HG03558 (cell line): ENCODE measurements around the gene ATXN2L.

Experiments
- ATAC-seq: cut with Tn5 transposase; IDR thresholded peaks from one replicate; pipeline ENCODE4 v1.9.1; 2021; ENCODE audit warnings: moderate number of reproducible peaks; ENCODE audit not compliant: unreplicated experiment; ENCODE audit errors: extremely low read depth

The ATXN2L gene

DNA sequence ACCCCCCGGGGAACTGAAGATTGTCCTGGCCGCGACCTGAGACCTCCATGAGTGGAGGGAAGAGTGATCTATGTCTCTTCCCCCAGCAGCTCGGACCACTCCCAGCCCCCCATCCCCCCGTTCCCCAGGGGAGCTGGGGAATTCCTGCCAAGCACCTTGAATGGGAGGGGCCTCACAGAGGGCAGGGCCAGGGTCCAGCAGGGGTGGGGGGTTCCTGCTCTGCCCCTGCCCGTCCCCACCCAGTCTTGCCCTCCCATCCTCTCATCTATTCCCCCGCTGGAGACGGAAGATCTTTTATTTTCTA, 13.9 kb downstream of the ATXN2L start:
- no peak for ATAC-seq

DNA sequence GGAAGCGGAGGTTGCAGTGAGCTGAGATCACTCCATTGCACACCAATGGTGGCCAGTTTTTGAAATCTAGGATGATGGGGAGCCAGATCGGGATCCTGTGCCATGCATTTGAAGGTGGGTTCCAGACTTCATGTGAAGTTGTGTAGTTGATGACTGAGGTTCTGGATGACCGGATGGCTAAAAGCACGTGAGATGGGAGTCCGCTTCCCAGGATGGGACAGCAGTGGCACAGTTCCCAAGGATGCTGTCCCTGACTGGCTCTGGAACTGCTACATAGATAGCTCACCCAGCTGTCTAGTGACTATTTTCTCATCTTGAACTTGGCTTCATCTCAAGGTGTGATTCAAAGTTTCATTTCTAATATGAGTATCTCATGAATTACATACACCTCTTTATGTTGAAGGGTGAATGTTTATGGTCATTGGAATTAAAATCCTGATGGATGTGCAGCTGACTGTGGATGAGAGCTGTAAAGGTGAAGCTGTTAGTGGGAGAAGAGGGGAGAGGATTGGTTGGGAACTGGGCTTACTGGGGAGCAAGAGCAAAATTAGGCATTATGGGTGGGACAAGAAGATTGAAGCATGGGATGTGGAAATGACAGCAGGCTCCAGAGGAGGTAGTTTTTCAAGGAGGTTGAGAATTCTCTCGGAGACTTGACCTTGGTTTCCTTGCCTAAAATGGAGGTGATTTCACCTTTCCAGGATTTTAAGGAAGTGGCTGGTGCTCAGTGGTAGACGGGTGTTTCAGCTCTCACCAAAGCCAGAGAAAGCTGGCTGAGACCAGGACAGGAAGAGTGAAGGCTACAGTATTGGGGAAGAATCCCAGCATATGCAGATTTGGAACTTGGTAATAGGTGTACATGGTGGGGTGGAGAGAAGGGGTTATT, 15.1 kb downstream of the ATXN2L start:
- ATAC-seq, result no peak

DNA sequence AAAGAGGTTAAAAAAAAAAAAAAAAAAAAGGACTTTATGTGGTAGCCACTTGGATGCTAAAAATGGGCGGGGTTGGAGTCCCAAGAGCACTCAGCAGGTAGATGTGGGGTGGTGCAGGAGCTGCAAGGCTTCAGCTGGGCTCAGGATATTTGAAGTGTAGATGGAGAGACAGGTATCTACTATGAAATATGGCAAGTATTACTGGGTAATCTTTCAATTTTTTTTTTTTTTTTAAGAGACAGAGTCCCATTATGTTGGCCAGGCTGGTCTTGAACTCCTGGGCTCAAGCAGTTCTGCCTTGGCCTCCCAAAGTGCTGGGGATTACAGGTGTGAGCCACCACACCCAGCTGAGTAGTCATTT, 15.7 kb downstream of the ATXN2L start:
- ATAC-seq, result no peak

GRCh38 chr16:28839004-28839639, 16.3 kb downstream of the ATXN2L start:
- ATAC-seq, result no peak

DNA sequence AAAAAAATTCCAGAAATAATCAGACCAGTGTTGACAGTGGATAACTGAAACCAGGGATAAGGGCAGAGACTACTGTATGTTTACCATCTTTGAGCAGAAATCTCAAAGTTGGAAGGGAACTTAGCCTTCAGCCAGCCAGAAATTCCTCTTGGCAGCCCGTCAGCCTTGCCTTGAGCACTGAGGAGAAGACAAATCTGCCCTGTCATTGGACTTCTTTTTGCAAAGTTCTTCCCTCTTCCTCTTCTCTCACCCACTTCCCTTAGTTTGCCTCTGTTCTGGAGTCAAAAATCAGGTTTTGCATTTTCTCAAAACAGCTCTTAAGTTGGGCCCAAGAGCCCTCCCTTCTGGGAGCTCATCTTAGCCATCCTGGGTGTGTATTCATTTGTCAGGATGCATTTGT, 17.1 kb downstream of the ATXN2L start:
- no peak for ATAC-seq

GRCh38 chr16:28842696-28843095, 19.9 kb downstream of the ATXN2L start:
- no peak for ATAC-seq

DNA sequence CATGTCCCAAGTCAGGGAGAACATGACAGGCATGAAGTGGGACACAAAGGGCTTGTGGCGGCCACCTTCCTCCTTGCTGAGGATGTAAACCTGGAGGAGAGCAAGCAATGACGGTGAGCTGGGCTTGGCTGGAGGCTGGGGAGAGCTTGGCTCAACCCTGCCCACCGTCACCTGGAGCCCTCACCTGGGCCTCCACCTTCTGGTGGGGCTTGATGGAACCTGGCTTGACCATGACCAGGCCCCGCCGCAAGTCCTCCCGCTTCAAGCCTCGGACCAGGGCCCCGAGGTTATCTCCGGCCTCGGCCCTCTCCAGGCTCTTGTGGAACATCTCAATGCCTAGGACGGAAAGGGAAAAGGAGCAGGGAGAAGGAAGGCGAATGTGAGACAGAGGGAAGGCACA, 21.0 kb downstream of the ATXN2L start:
- no peak for ATAC-seq

GRCh38 chr16:28844226-28844885, 21.6 kb downstream of the ATXN2L start:
- no peak for ATAC-seq

- ATAC-seq, result no peak
Observed at GRCh38 chr16:28845293-28845692, 22.5 kb downstream of the ATXN2L start.

GRCh38 chr16:28845761-28846079, 22.9 kb downstream of the ATXN2L start:
- ATAC-seq, result no peak

- ATAC-seq, result peak; percentile 66
Observed at GRCh38 chr16:28846080-28846932, 23.5 kb downstream of the ATXN2L start, which contains the start of gene TUFM. TSS of gene TUFM (minus strand) at chr16:28846348. CDS start at chr16:28846269, 79 bp downstream.

- no peak for ATAC-seq
Observed at GRCh38 chr16:28846933-28847273, 24.1 kb downstream of the ATXN2L start.

- no peak for ATAC-seq
Observed at GRCh38 chr16:28858421-28858820, 35.6 kb downstream of the ATXN2L start.

GRCh38 chr16:28859326-28859725, 36.5 kb downstream of the ATXN2L start:
- ATAC-seq, result no peak

DNA sequence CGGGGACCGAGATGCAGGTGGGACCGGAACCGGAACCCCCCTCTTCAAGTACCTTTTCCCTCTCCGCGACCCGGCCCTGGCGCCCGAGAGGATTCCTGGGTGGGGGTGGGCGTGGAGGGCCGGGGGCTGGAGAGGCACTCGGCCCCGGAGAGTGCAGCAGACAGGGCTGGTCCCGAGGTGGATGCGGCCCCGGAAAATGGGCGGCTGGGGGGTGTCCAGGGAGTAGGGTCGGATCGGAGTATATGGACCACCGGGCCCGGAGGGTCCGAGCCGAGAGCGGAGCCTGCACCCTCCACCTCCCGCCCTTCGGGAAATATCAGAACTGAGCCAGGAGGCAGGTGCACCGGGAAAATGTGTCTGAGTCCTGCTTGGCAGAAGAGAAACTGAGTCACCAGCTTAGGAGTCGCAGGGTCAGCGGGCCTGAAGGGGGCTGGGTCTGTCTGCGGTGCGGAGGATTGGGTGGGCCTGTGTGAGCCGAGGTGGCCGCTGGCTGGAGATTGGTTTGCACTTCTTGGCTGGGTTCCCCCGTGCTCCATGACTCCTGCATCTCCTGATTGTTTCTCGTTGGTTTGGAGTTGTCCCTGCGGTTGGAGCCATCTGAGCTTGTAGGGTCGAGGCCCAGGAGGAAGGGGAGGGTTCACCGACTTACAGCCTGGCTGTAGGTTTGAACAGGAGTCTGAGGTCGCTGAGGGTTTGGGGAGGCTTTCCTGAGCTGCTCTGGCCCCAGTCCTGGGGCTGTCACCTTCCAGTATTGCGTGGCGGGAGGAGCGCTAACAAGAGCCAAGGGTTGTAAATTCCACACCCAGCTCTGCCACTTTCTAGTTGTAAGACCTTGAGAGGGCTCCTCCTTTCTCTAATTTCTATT, 41.4 kb downstream of the ATXN2L start:
- ATAC-seq, result no peak

DNA sequence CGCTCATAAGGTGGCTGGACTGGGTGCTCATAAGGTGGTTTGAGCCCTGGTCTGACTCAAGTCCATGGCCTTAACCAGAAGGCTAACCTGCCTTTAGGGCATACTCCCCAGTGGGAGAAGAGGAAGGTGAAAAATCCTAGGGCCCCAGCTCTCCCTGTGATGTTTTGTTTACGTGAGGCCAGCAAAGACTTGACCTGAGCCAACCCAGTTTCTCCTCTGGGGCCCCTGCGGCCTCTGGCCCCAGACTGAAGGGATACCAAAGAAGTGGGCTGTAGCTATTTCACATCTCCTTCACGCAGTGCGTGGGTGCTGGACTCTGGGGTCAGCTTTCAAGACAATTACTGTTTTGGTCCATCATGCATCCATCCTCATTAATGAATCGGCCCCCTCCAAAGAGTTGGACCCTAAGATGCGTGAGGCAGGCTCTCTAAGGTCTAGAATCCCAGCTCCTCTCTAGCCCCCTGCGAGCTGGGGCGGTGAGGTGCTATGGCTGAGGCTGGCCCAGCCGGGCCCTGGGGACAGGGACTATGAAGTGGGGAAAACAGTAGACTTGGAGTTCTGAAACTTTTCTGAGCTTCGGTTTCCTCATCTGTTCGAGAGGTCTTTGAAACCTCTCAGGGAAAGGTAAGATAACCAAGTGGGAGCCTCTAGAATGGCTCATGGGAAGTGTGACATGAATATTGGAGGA, 42.3 kb downstream of the ATXN2L start:
- ATAC-seq, result no peak

DNA sequence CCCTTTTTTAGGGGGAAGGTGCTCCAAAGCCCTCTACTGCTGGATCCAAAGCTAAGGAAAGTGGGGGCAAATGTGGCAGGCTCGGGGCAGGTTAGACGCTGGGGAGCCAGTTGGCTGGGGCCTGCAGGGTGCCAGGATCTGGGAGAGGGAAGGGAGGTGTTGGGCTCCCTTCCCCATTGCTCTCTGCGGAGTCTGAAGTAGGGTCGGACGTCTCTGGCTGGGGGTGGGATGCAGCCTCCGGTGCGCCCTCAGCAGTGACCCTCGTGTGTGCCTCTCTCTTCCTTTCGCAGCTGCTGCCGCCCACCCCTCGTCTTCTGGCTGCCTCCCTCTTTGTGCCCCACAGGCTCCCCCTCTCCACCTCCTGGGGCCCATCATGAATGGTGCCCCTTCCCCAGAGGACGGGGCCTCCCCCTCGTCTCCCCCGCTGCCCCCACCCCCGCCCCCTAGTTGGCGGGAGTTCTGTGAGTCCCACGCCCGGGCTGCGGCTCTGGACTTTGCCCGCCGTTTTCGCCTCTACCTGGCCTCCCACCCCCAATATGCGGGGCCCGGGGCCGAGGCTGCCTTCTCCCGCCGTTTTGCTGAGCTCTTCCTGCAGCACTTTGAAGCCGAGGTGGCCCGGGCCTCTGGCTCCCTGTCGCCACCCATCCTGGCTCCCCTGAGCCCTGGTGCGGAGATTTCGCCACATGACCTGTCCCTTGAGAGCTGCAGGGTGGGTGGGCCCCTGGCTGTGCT, 43.1 kb downstream of the ATXN2L start:
- no peak for ATAC-seq

- ATAC-seq, result no peak
Observed at GRCh38 chr16:28866454-28866804, 43.6 kb downstream of the ATXN2L start.

DNA sequence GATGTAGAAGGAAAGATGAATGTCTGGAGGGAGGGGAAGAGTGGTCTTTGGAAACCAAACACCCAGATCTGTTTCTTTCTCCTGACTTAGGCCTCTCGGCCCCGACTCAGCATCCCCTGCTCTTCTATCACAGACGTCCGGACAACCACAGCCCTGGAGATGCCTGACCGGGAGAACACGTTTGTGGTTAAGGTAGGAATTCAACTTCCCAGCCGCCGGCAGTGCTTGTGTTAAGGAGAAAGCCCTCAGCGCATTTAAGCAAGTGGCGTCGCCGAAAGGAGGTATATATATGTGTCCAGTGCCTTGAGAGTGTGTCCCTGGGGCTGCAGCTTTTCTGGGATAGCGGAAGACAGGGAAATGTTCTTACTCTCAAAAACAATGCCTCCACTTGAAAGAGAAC, 44.4 kb downstream of the ATXN2L start:
- ATAC-seq, result no peak
